BLaER1 (cell line): ENCODE results near the gene MAPK8.

ENCODE experiments used
- H3K27ac ChIP-seq: shearing (Covaris generic); formaldehyde crosslinking; 2 replicates; pipeline ENCODE4 v1.8.1; 2022
- H3K27me3 ChIP-seq: shearing (Covaris generic); formaldehyde crosslinking; 2 replicates; pipeline ENCODE4 v1.8.1; 2022
- H3K36me3 ChIP-seq: shearing (Covaris generic); formaldehyde crosslinking; 2 replicates; pipeline ENCODE4 v1.8.1; 2022
- H3K4me1 ChIP-seq: shearing (Covaris generic); formaldehyde crosslinking; 2 replicates; pipeline ENCODE4 v1.8.1; 2022
- H3K4me2 ChIP-seq: shearing (Covaris generic); formaldehyde crosslinking; 2 replicates; pipeline ENCODE4 v1.8.1; 2022
- H3K4me3 ChIP-seq: shearing (Covaris generic); formaldehyde crosslinking; 2 replicates; pipeline ENCODE4 v1.8.1; 2022
- H3K9ac ChIP-seq: shearing (Covaris generic); formaldehyde crosslinking; 2 replicates; pipeline ENCODE4 v1.8.1; 2022
- H3K9me3 ChIP-seq: shearing (Covaris generic); formaldehyde crosslinking; 2 replicates; pipeline ENCODE4 v1.8.1; 2022
- H4K20me1 ChIP-seq: shearing (Covaris generic); formaldehyde crosslinking; 2 replicates; pipeline ENCODE4 v1.8.1; 2022
- Cebpa-rat ChIP-seq: shearing (Covaris generic); IDR thresholded peaks from 2 replicates; pipeline ENCODE4 v1.8.1; 2022

The MAPK8 gene

GRCh38 chr10:48450741-48451466 is 144.4 kb downstream of the MAPK8 start:
- Histone ChIP-seq H3K36me3 (no peaks in the 10 kb centered on the region), H4K20me1 (no peaks in the 10 kb centered on the region), H3K4me2 (no peak overlapping the region; the same call in 1 of the 2 replicates), H3K27ac (no peak overlapping the region), H3K9ac (no peak overlapping the region), H3K4me3 (no peak overlapping the region), H3K27me3 (no peaks in the 10 kb centered on the region), H3K9me3 (no peaks in the 10 kb centered on the region), H3K4me1 (peaks cover 58% of the 10 kb centered on the region)
- TF ChIP-seq Cebpa-rat: no peak

GRCh38 chr10:48451969-48452878 is 145.7 kb downstream of the MAPK8 start:
- Histone ChIP-seq H3K36me3 (no peaks in the 10 kb centered on the region), H4K20me1 (no peaks in the 10 kb centered on the region), H3K9ac (no peak overlapping the region), H3K4me1 (peaks cover 61% of the 10 kb centered on the region), H3K9me3 (no peaks in the 10 kb centered on the region), H3K27ac (no peak overlapping the region), H3K27me3 (no peaks in the 10 kb centered on the region), H3K4me3 (no peak overlapping the region), H3K4me2 (peak overlapping the region; percentile 84)
- TF ChIP-seq Cebpa-rat: no peak

- no peaks in the 10 kb centered on the region for H3K36me3 ChIP-seq
- no peak overlapping the region for H3K9ac ChIP-seq
- H3K27me3 ChIP-seq: no peaks in the 10 kb centered on the region
- TF ChIP-seq Cebpa-rat: no peak
- H3K9me3 ChIP-seq: no peaks in the 10 kb centered on the region
- H3K27ac ChIP-seq: no peak overlapping the region
- no peak overlapping the region for H3K4me3 ChIP-seq
- no peaks in the 10 kb centered on the region for H4K20me1 ChIP-seq
- H3K4me1 ChIP-seq: peaks cover 64% of the 10 kb centered on the region
- peak overlapping the region; percentile 84 for H3K4me2 ChIP-seq
These were observed 146.5 kb downstream of the MAPK8 start for GRCh38 chr10:48452879-48453412.

GRCh38 chr10:48453451-48454301 is 147.2 kb downstream of the MAPK8 start:
- H3K9me3 ChIP-seq: no peaks in the 10 kb centered on the region
- no peaks in the 10 kb centered on the region for H3K27me3 ChIP-seq
- H3K4me2 ChIP-seq: peak overlapping the region; percentile 84
- H3K4me1 ChIP-seq: peaks cover 64% of the 10 kb centered on the region
- TF ChIP-seq Cebpa-rat: no peak
- H4K20me1 ChIP-seq: no peaks in the 10 kb centered on the region
- peak overlapping the region; percentile 38; the same call in 1 of the 2 replicates for H3K27ac ChIP-seq
- H3K36me3 ChIP-seq: no peaks in the 10 kb centered on the region
- no peak overlapping the region for H3K9ac ChIP-seq
- H3K4me3 ChIP-seq: no peak overlapping the region

- no peak overlapping the region for H3K4me3 ChIP-seq
- H3K4me2 ChIP-seq: peak overlapping the region; percentile 84
- no peaks in the 10 kb centered on the region for H3K36me3 ChIP-seq
- no peak overlapping the region for H3K9ac ChIP-seq
- H4K20me1 ChIP-seq: no peaks in the 10 kb centered on the region
- H3K27ac ChIP-seq: peak overlapping the region; percentile 38; the same call in 1 of the 2 replicates
- H3K9me3 ChIP-seq: no peaks in the 10 kb centered on the region
- peaks cover 64% of the 10 kb centered on the region for H3K4me1 ChIP-seq
- H3K27me3 ChIP-seq: no peaks in the 10 kb centered on the region
- no peak for TF ChIP-seq Cebpa-rat
These were observed 148.0 kb downstream of the MAPK8 start for GRCh38 chr10:48454302-48455054.

GRCh38 chr10:48455055-48455391 is 148.5 kb downstream of the MAPK8 start:
- H3K27ac ChIP-seq: no peak overlapping the region; the same call in 1 of the 2 replicates
- peak overlapping the region; percentile 84 for H3K4me2 ChIP-seq
- no peaks in the 10 kb centered on the region for H4K20me1 ChIP-seq
- H3K9me3 ChIP-seq: no peaks in the 10 kb centered on the region
- H3K27me3 ChIP-seq: no peaks in the 10 kb centered on the region
- no peaks in the 10 kb centered on the region for H3K36me3 ChIP-seq
- TF ChIP-seq Cebpa-rat: no peak
- peaks cover 64% of the 10 kb centered on the region for H3K4me1 ChIP-seq
- no peak overlapping the region for H3K4me3 ChIP-seq
- no peak overlapping the region for H3K9ac ChIP-seq

GRCh38 chr10:48455392-48456151 is 149.1 kb downstream of the MAPK8 start:
- Histone ChIP-seq H4K20me1 (no peaks in the 10 kb centered on the region), H3K4me1 (peaks cover 64% of the 10 kb centered on the region), H3K36me3 (no peaks in the 10 kb centered on the region), H3K27ac (peak overlapping the region; percentile 64; the same call in 1 of the 2 replicates), H3K27me3 (no peaks in the 10 kb centered on the region), H3K9me3 (no peaks in the 10 kb centered on the region), H3K4me3 (no peak overlapping the region), H3K9ac (no peak overlapping the region), H3K4me2 (peak overlapping the region; percentile 84)
- no peak for TF ChIP-seq Cebpa-rat

- TF ChIP-seq Cebpa-rat: no peak
- Histone ChIP-seq H3K4me2 (peak overlapping the region; percentile 84), H4K20me1 (no peaks in the 10 kb centered on the region), H3K9me3 (no peaks in the 10 kb centered on the region), H3K27me3 (no peaks in the 10 kb centered on the region), H3K9ac (no peak overlapping the region), H3K36me3 (no peaks in the 10 kb centered on the region), H3K27ac (peak overlapping the region; percentile 64), H3K4me1 (peaks cover 59% of the 10 kb centered on the region), H3K4me3 (no peak overlapping the region)
These were observed 149.9 kb downstream of the MAPK8 start for GRCh38 chr10:48456361-48456804.
